ENCODE data around the gene ZSCAN32. TPM values are rescaled to one million over a fixed set of nuclear protein-coding genes. Genes with fewer than 3 reads are reported as not detected.

The ZSCAN32 gene
- total RNA-seq (2022) (23.8 and 26.1 TPM in 2 replicates), Bru-seq, nascent RNA (percentile 75 among the genes with signal in this experiment), BruChase-seq, experiment 1, labeled RNA remaining after a 6-hour chase (percentile 70 among the genes with signal in this experiment), BruChase-seq, experiment 2, labeled RNA remaining after a 2-hour chase (percentile 74 among the genes with signal in this experiment)
- long read RNA-seq, partial matches to known transcripts: 7 of 26 reads
- long read RNA-seq, other reads (novel, unspliced or antisense): 7 of 26 reads

DNA sequence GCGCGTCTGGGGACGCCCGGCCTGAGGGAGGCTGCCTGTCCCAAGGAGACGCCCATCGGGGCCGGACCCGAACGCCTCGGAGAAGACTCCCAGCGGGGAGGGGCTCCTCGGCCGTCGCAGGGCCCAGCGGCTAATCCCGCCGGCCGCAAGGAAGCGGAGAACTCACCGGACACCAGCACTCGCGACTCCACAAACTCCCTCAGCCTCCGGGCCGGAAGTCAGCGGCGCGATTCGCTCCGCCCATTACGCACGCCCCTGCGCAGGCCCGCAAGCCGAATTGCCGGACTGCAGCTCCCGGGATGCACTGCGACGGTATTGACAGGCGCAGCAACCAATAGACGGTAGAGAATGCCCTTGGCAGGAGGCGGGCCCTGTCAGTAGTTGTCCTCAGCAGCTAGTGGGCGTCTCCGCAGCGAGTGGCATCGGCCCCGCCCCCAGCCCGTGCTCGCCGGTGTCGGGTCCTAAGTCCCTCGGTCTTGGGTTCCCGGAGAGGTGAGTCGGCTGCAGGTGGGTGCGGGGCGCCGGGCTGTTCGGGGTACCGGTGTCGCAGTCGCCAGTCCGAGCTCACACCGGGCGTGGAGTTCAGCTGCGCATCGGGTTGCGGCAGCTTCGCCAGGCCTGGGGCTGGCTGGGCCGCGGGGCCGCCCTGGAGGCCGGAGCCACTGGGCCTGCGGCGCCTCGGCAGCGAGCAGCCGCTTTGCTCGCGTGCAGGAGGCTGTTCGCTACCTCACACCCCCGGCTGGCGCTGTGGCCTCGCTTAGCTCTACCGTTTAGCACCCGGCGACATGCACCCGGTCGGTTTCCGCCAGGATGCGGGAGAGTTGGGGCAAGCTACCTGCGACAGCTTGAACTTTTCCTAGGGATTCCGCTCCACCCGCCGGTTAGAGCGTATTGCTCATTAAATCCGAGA lies at the start of gene ZSCAN32, which contains the start of gene ZNF174:
Gene ZSCAN32 (minus strand): TSS at position 226 of the 910 bp plus-strand sequence. CDS start 3,447 bp downstream, outside the sequence.
Gene ZNF174 (plus strand): TSS at position 437 of the 910 bp plus-strand sequence. CDS start 790 bp downstream, outside the sequence.
- no peaks in the 10 kb centered on the region for H3K27me3 Mint-ChIP-seq (ENCODE audit: unreplicated experiment)
- H3K27ac Mint-ChIP-seq (ENCODE audit: unreplicated experiment): peak within 1 kb of the TSS; percentile 91
- intact Hi-C loops (cut with micrococcal nuclease; ENCODE audit: unreplicated experiment): loop anchor here (5.0 kb wide), 1 partner anchor 56 kb away; no protein-coding TSS in a partner anchor
- H3K4me3 Mint-ChIP-seq (ENCODE audit: low read depth, unreplicated experiment): peak within 1 kb of the TSS; percentile 95
- CTCF ChIA-PET: interaction anchor here (0.6 to 0.9 kb wide), 5 partner anchors 36 to 143 kb away, joined by 3 to 7 read pairs (median 4); partner anchors contain the start of gene CLUAP1
- DNase-seq: peak; percentile 100
- BruUV-seq (replicated peaks): no TSS peak
- TF ChIP-seq, protein P1, sequence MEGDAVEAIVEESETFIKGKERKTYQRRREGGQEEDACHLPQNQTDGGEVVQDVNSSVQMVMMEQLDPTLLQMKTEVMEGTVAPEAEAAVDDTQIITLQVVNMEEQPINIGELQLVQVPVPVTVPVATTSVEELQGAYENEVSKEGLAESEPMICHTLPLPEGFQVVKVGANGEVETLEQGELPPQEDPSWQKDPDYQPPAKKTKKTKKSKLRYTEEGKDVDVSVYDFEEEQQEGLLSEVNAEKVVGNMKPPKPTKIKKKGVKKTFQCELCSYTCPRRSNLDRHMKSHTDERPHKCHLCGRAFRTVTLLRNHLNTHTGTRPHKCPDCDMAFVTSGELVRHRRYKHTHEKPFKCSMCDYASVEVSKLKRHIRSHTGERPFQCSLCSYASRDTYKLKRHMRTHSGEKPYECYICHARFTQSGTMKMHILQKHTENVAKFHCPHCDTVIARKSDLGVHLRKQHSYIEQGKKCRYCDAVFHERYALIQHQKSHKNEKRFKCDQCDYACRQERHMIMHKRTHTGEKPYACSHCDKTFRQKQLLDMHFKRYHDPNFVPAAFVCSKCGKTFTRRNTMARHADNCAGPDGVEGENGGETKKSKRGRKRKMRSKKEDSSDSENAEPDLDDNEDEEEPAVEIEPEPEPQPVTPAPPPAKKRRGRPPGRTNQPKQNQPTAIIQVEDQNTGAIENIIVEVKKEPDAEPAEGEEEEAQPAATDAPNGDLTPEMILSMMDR (IDR thresholded peaks at IDR 0.05; ENCODE audit: unreplicated experiment): no peak
- peaks cover 15% of the 10 kb centered on the region for H3K9me3 Mint-ChIP-seq (ENCODE audit: low read depth, unreplicated experiment)
- H3K36me3 Mint-ChIP-seq (ENCODE audit: insufficient read depth, unreplicated experiment): peaks cover 59% of the 10 kb centered on the region
- peaks cover 10% of the 10 kb centered on the region for H3K4me1 Mint-ChIP-seq (ENCODE audit: low read depth, unreplicated experiment)

DNA sequence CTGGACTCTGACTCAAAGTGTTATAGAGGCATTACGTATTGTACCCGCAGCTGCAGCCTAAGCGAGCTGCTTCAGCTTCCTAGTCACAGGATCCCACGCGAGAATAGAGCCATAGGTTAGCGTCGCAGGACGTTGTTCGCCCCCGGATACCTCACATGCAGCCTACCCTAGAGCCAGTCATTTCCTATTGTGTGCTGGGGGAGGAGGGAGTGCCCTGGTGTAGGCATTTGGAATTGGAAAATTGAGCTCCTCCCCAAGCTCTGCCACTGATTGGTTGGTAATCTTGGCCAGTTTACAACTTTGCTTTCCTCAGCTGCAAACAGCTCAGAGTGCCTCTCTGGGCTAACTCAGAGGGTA lies 43.2 kb upstream of the ZSCAN32 start:
- TF ChIP-seq, protein P1 (IDR thresholded peaks at IDR 0.05; ENCODE audit: unreplicated experiment): no peak
- CTCF ChIA-PET: no interaction called here
- intact Hi-C loops (cut with micrococcal nuclease; ENCODE audit: unreplicated experiment): no loop called here
- Mint-ChIP-seq H3K27ac (ENCODE audit: unreplicated experiment) (peak overlapping the region; percentile 65), H3K4me3 (ENCODE audit: low read depth, unreplicated experiment) (peak overlapping the region; percentile 69), H3K27me3 (ENCODE audit: unreplicated experiment) (peaks cover 7% of the 10 kb centered on the region), H3K4me1 (ENCODE audit: low read depth, unreplicated experiment) (no peaks in the 10 kb centered on the region), H3K36me3 (ENCODE audit: insufficient read depth, unreplicated experiment) (peaks cover 40% of the 10 kb centered on the region), H3K9me3 (ENCODE audit: low read depth, unreplicated experiment) (peaks cover 7% of the 10 kb centered on the region)
- TSS peak; percentile 79 for BruUV-seq (replicated peaks)
- DNase-seq: peak; percentile 34

DNA sequence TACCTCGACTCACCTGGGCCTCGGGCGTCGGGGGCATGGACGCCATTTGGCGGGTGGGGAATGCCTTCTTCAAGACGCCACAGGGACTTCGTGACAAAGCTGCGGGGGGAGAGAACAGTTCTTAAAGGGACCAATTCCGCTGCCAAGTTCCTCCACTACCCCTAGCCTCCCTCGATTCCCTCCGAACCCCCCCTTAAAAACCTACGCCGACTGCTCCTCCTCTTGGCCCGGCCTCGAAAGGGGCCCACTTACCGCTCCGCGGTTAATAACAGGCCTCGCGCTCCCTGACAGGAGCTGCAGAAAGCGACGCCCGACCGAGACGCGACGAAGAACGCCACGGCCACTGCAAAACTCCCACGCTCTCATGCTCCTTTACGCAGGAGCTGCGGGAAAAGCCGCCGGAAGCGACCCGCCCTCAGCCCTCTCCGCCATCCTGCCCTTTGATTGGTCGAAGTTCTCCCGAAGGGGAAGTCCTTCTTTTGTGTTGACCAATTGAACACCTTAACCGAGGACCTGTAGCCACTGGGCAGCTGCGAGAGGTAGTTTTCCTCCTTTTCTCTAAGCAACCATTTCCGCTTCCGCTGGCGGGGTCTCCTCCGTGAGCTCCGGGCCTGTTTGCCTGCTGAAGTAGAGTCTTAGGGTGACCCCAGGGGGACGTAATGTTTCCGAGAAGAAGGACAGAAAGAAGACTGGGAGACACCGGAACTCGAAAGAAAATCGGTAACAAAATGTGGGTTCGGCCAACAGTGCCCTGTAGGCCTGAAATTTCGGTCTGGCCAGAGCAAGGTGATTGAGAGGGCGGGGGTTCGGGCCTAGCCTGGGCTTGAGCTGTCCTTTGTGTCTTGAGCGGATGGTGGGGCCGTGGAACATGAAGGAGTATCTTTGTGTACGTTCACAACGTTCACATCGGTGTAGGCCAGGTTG lies 42.6 kb upstream of the ZSCAN32 start, which contains the start of the genes NAA60 and ZNF597:
Gene NAA60 (plus strand): TSS at position 573 of the 924 bp plus-strand sequence. CDS start 32,548 bp downstream, outside the sequence.
Gene ZNF597 (minus strand): TSS at position 397 of the 924 bp plus-strand sequence. CDS start 351 bp downstream, at position 46.
- CTCF ChIA-PET: interaction anchor here (1.2 kb wide), 1 partner anchor 11 kb away, joined by 3 read pairs; no protein-coding TSS in a partner anchor
- H3K4me1 Mint-ChIP-seq (ENCODE audit: low read depth, unreplicated experiment): no peaks in the 10 kb centered on the region
- DNase-seq: peak; percentile 64
- TF ChIP-seq, protein P1 (IDR thresholded peaks at IDR 0.05; ENCODE audit: unreplicated experiment): no peak
- H3K27me3 Mint-ChIP-seq (ENCODE audit: unreplicated experiment): peaks cover 7% of the 10 kb centered on the region
- peak within 1 kb of the TSS; percentile 69 for H3K4me3 Mint-ChIP-seq (ENCODE audit: low read depth, unreplicated experiment)
- intact Hi-C loops (cut with micrococcal nuclease; ENCODE audit: unreplicated experiment): no loop called here
- H3K36me3 Mint-ChIP-seq (ENCODE audit: insufficient read depth, unreplicated experiment): peaks cover 40% of the 10 kb centered on the region
- BruUV-seq (replicated peaks): no TSS peak
- H3K9me3 Mint-ChIP-seq (ENCODE audit: low read depth, unreplicated experiment): peaks cover 7% of the 10 kb centered on the region
- H3K27ac Mint-ChIP-seq (ENCODE audit: unreplicated experiment): peak within 1 kb of the TSS; percentile 65
